Esophagus muscularis mucosa (tissue), 4 donors: Measurements from ENCODE around the gene OR8S1. TPM values are rescaled to one million over a fixed set of nuclear protein-coding genes. Genes with fewer than 3 reads are reported as not detected.

ENCODE experiments used
- DNase-seq: peaks from one replicate; pipeline ENCODE4 v3.0.0-alpha.2; 2017; ENCODE audit errors: extremely low spot score
- H3K27ac ChIP-seq, 4 donors: fragments of 200-600 bp; sonication (generic); replicated peaks in 1 of 4; 1 replicate in 3 of 4; 2 replicates in 1 of 4; pipeline ENCODE4 v1.5.1; 2016 to 2019; ENCODE audit warnings: mild to moderate bottlenecking in 1 of 4
- H3K27me3 ChIP-seq, 4 donors: fragments of 200-600 bp; sonication (generic); one replicate each; pipeline versions ENCODE4 v1.5.1 to v1.6.0; 2016 to 2019
- H3K36me3 ChIP-seq, 4 donors: fragments of 200-600 bp; sonication (generic); one replicate each; pipeline ENCODE4 v1.5.1; 2016 to 2019
- H3K4me1 ChIP-seq, 4 donors: fragments of 200-600 bp; sonication (generic); one replicate each; pipeline ENCODE4 v1.5.1; 2016 to 2019
- H3K4me3 ChIP-seq, 4 donors: fragments of 200-600 bp; sonication (generic); 1 replicate in 2 of 4; 2 replicates in 2 of 4; pipeline ENCODE4 v1.5.1; 2016 to 2019; ENCODE audit warnings: mild to moderate bottlenecking in 4 of 4, moderate library complexity in 1 of 4
- H3K9me3 ChIP-seq, 4 donors: fragments of 200-600 bp; sonication (generic); 1 replicate in 3 of 4; 2 replicates in 1 of 4; pipeline ENCODE4 v1.5.1; 2016 to 2019
- EP300 ChIP-seq: sonication (generic); formaldehyde crosslinking; IDR thresholded peaks from one replicate; pipeline ENCODE4 v1.6.1; 2017; ENCODE audit warnings: antibody characterized with exemption
- POLR2A ChIP-seq: fragments of 450-650 bp; IDR thresholded peaks from one replicate; pipeline ENCODE4 v1.6.1; 2017; ENCODE audit warnings: antibody characterized with exemption, moderate library complexity, mild to moderate bottlenecking, low read depth
- POLR2AphosphoS5 ChIP-seq, 2 donors: sonication (generic); formaldehyde crosslinking; IDR thresholded peaks; one replicate each; pipeline ENCODE4 v1.6.1; 2017; ENCODE audit warnings: antibody characterized with exemption in 2 of 2
- WGBS: methylation state at CpG from one replicate; pipeline ENCODE4 v1.1.5; 2018; 5-methylcytosine and 5-hydroxymethylcytosine counted together
- intact Hi-C: fragments of 100-400 bp; cut with DNase I; formaldehyde crosslinking; loops from one replicate; pipeline ENCODE4 v1.15.1; 2023
- total RNA-seq, 4 donors: library from RNA; depleted of rRNA; stranded (reverse); fragments of >200 nt; gene quantifications; one replicate each; pipeline versions ENCODE4 v1.1.0 to v1.2.1, GENCODE V29; 2016
- TF ChIP-seq, protein P1 (sequence below), 3 experiments: fragments of 200-600 bp in 2 of 3; fragments of 450-650 bp in 1 of 3; sonication (generic) in 2 of 3; IDR thresholded peaks; one replicate each; pipeline ENCODE4 v1.5.1; 2017 to 2019; ENCODE audit warnings: antibody characterized with exemption in 3 of 3, mild to moderate bottlenecking in 2 of 3, moderate library complexity in 1 of 3

Gene OR8S1
- total RNA-seq: under 1 TPM in 1 of 4 donors, not detected in 3; 0.32 TPM

- no peak for DNase-seq
- H3K36me3 ChIP-seq: no peaks in the 10 kb centered on the region
- H3K4me3 ChIP-seq: no peak within 1 kb of the TSS
- no peak within 1 kb of the TSS for H3K27ac ChIP-seq
- H3K27me3 ChIP-seq: no peaks in the 10 kb centered on the region
- TF ChIP-seq, protein P1, sequence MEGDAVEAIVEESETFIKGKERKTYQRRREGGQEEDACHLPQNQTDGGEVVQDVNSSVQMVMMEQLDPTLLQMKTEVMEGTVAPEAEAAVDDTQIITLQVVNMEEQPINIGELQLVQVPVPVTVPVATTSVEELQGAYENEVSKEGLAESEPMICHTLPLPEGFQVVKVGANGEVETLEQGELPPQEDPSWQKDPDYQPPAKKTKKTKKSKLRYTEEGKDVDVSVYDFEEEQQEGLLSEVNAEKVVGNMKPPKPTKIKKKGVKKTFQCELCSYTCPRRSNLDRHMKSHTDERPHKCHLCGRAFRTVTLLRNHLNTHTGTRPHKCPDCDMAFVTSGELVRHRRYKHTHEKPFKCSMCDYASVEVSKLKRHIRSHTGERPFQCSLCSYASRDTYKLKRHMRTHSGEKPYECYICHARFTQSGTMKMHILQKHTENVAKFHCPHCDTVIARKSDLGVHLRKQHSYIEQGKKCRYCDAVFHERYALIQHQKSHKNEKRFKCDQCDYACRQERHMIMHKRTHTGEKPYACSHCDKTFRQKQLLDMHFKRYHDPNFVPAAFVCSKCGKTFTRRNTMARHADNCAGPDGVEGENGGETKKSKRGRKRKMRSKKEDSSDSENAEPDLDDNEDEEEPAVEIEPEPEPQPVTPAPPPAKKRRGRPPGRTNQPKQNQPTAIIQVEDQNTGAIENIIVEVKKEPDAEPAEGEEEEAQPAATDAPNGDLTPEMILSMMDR (IDR thresholded peaks at IDR 0.05): no peak
- no peak for TF ChIP-seq POLR2A
- no peak for TF ChIP-seq EP300
- no peak for TF ChIP-seq POLR2AphosphoS5 (IDR thresholded peaks at IDR 0.05)
- no peaks in the 10 kb centered on the region for H3K4me1 ChIP-seq
- intact Hi-C loops: no loop called here
- H3K9me3 ChIP-seq: no peaks in the 10 kb centered on the region
- 83% methylated on average over 5 of the region's 5 CpGs for WGBS
Measured at GRCh38 chr12:48525332-48525731, at the start of gene OR8S1. Gene OR8S1 (plus strand): TSS chr12:48525632. CDS start chr12:48525632, 0 bp downstream.

DNA sequence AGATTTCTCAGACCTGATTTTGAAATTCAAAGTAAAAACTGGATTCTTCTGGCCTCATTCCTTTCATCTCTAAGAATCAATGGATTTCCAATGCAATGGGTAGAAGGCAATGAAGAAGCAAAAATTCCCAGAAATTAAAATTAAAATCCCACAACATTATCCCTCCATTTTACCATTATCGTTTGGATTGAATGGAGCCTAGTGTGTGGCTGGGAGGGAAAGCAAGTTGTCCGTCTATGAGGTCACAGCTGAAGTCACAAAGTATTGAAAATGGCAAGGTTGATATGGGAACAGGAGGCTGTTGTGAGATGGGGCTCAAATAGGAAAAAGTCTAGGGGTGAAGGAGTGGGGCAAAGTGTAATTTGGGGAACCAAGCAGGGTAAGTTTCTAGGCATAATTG lies 43.2 kb upstream of the OR8S1 start, which contains the start of gene C12orf54:
C12orf54 (plus strand) TSS at position 301 of the 400 bp plus-strand sequence. CDS start 799 bp downstream, outside the sequence.
- intact Hi-C loops: no loop called here

DNA sequence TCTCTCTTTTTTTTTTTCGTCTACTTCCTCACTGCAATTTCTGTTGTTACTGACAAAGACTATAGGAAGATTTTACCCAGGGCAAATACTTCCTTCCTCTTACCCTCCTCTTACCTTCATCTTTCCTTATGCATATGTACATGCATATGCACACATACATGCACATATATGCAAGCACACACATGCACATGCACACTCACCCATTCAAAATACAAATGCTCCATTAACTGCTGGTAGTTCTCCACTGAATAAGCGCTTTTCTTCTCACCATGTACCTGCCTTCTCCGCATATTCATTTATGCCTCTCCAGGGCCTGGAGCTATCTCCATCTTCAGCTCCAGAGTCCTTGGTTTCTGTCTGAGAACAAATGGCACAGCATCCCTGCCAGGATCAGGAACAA lies 42.5 kb upstream of the OR8S1 start:
- no peaks in the 10 kb centered on the region for H3K4me1 ChIP-seq
- intact Hi-C loops: no loop called here
- DNase-seq: no peak
- no peak overlapping the region for H3K4me3 ChIP-seq
- H3K27me3 ChIP-seq: no peaks in the 10 kb centered on the region
- H3K9me3 ChIP-seq: no peaks in the 10 kb centered on the region
- 71% methylated on average over 3 of the region's 3 CpGs for WGBS
- H3K36me3 ChIP-seq: no peaks in the 10 kb centered on the region
- H3K27ac ChIP-seq: no peak overlapping the region
- TF ChIP-seq EP300: no peak
- TF ChIP-seq, protein P1 (IDR thresholded peaks at IDR 0.05): no peak
- TF ChIP-seq POLR2A: no peak
- TF ChIP-seq POLR2AphosphoS5 (IDR thresholded peaks at IDR 0.05): no peak

More for the DNA sequence above, 43.2 kb upstream of the OR8S1 start, which contains the start of gene C12orf54:
- 88% methylated on average over 2 of the region's 2 CpGs for WGBS
- no peak within 1 kb of the TSS for H3K27ac ChIP-seq
- no peaks in the 10 kb centered on the region for H3K27me3 ChIP-seq
- DNase-seq: no peak
- no peaks in the 10 kb centered on the region for H3K9me3 ChIP-seq
- TF ChIP-seq, protein P1 (IDR thresholded peaks at IDR 0.05): no peak
- TF ChIP-seq POLR2AphosphoS5 (IDR thresholded peaks at IDR 0.05) (no peak), EP300 (no peak), POLR2A (no peak)
- no peaks in the 10 kb centered on the region for H3K4me1 ChIP-seq
- no peak within 1 kb of the TSS for H3K4me3 ChIP-seq
- H3K36me3 ChIP-seq: no peaks in the 10 kb centered on the region

- Histone ChIP-seq H3K9me3 (no peaks in the 10 kb centered on the region), H3K4me3 (no peak overlapping the region), H3K4me1 (no peaks in the 10 kb centered on the region), H3K36me3 (no peaks in the 10 kb centered on the region), H3K27me3 (no peaks in the 10 kb centered on the region), H3K27ac (no peak overlapping the region)
- no peak for DNase-seq
- intact Hi-C loops: no loop called here
- TF ChIP-seq POLR2AphosphoS5 (IDR thresholded peaks at IDR 0.05) (no peak), EP300 (no peak)
- WGBS: 83% methylated on average over 2 of the region's 2 CpGs
Measured at GRCh38 chr12:48486261-48486660, 39.2 kb upstream of the OR8S1 start.

DNA sequence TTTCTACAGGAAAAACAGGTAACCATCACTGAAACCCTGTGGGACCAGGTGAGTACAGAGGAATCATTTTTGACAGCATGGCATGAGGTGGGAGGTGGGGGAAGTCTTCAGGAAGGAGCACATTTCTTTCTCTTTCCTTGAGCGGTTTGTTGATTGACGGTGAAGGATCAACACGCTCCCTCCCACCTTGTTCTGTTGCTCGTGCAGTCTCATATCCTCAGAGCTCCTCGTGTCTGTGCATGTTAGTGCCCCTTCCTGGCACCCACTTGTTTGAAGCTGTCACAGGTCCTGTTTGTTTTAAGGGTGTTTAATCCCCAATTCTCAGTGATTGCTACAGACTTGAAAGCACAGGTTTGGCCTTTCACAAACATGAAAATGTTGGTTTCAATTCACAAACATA lies 38.8 kb upstream of the OR8S1 start:
- H3K27me3 ChIP-seq: no peaks in the 10 kb centered on the region
- no peaks in the 10 kb centered on the region for H3K9me3 ChIP-seq
- no peak overlapping the region for H3K27ac ChIP-seq
- H3K4me1 ChIP-seq: no peaks in the 10 kb centered on the region
- H3K4me3 ChIP-seq: no peak overlapping the region
- intact Hi-C loops: no loop called here
- no peak for DNase-seq
- H3K36me3 ChIP-seq: no peaks in the 10 kb centered on the region
- TF ChIP-seq POLR2AphosphoS5 (IDR thresholded peaks at IDR 0.05) (no peak), POLR2A (no peak), EP300 (no peak)
- TF ChIP-seq, protein P1 (IDR thresholded peaks at IDR 0.05): no peak
- WGBS: 65% methylated on average over 5 of the region's 5 CpGs
